ENCODE data around the gene RUNX2.

DNA sequence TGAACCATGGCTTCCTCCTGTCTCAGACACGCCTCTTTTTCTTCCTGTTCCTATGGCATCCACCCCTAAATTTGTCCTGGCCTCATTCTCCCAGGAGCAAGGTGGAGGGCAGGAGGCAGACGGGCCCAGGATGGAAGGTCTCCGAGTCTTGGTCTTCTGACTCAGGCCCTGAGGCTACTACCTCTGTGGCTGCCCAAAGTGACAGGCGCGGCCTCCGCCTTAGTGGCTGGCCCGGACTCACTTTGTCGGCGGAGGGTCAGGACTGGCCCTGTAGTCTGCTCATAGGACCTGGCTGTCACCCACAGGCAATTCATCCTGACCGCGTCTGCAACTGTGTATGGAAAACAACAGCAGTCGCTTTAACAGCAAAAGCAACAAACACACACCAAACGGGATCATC is 312.7 kb downstream of the RUNX2 start:
- TF ChIP-seq, protein P1, sequence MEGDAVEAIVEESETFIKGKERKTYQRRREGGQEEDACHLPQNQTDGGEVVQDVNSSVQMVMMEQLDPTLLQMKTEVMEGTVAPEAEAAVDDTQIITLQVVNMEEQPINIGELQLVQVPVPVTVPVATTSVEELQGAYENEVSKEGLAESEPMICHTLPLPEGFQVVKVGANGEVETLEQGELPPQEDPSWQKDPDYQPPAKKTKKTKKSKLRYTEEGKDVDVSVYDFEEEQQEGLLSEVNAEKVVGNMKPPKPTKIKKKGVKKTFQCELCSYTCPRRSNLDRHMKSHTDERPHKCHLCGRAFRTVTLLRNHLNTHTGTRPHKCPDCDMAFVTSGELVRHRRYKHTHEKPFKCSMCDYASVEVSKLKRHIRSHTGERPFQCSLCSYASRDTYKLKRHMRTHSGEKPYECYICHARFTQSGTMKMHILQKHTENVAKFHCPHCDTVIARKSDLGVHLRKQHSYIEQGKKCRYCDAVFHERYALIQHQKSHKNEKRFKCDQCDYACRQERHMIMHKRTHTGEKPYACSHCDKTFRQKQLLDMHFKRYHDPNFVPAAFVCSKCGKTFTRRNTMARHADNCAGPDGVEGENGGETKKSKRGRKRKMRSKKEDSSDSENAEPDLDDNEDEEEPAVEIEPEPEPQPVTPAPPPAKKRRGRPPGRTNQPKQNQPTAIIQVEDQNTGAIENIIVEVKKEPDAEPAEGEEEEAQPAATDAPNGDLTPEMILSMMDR (IDR thresholded peaks at IDR 0.05; ENCODE audit: poor library complexity), result no peak
- TF ChIP-seq EZH2 (IDR thresholded peaks at IDR 0.05; ENCODE audit: borderline replicate concordance), result no peak

All from hepatocyte (in vitro differentiated cells).